HS-27A (cell line): Measurements from ENCODE around the gene DPF3.
A peak's percentile ranks its signal among the peaks of the same experiment; 100 is the strongest.

Experiments
- DNase-seq: peaks from one replicate; pipeline ENCODE4 v3.0.0-alpha.2; 2012; ENCODE audit warnings: low read depth, missing footprints

Gene DPF3

DNA sequence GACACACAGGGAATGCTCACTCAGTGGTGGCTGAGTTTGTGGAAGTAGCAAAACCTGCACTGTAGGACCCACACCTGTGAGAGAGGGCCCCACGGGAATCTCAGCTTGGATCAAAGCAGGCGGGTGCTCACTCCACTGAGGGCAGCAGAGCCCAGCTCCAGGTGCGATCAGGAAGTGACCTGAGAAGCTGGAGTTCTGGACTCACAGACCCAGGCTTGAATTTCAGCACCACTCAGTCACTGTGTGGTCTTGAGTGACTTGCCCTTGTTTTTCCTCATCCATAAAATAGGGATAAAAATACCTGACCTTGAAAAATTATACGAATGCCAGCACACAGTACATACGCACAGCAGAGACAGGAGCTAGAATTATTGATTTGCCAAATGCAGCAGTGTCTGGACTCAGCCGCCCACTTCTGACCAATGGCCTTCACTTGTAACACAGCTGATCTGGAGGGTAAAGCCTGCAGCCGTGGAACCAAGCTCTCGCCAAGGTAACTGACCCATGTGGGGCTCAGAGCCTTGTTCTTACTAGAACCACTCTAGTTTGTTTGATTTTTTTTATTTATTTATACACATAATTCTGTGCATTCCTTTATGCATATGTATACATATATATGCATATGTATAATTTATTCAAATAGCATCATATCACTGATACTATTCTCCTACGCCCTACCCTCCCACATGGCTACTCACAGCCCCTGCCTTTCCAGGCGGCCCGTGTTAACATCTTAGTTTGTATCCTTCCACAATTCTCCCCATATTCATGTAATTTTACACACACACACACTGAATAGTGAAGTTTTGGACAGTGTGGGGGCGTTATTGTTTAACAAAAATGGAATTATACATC lies 53.9 kb downstream of the DPF3 start:
- no peak for DNase-seq

DNA sequence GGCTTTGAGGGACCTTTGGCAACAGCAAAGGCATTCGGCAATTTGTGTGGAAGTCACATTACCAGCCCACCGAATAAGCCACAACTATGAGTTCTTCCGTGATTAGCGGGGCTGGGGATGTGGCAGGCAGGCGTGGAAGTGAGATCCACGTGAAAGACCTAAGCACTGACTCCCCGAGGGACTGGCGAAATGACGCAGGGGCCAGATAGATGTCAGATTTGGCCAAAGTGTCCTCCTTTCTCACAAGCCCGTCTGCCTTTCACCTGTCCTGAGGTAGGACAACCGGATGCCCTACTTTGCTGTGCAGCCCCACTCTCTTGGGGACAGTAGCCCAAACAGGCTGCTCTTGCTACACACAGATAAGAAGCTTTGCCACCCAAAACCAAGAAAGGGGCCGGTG lies 54.5 kb downstream of the DPF3 start:
- no peak for DNase-seq

DNA sequence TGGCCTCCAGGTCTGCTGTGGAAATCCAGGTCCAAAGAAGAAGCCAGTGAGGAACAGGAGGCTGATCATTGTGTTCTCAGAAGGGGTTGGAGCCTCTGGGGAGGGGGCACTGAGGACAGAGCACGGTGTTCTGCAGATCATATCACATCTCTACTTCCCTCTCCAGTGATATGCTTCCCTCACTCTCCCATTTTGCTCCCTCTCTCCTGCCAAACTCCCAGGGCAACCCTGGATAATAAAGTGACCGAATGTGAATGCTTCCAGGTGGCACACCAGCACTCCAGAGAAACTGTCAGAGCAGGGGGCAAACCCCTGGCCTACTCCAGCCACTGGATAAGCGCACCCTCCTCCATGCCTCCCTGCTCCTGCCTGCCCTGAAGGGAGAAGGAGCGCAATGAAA lies 57.8 kb downstream of the DPF3 start:
- no peak for DNase-seq

- DNase-seq = no peak
Measured at GRCh38 chr14:72833174-72833573, 60.7 kb downstream of the DPF3 start.

DNA sequence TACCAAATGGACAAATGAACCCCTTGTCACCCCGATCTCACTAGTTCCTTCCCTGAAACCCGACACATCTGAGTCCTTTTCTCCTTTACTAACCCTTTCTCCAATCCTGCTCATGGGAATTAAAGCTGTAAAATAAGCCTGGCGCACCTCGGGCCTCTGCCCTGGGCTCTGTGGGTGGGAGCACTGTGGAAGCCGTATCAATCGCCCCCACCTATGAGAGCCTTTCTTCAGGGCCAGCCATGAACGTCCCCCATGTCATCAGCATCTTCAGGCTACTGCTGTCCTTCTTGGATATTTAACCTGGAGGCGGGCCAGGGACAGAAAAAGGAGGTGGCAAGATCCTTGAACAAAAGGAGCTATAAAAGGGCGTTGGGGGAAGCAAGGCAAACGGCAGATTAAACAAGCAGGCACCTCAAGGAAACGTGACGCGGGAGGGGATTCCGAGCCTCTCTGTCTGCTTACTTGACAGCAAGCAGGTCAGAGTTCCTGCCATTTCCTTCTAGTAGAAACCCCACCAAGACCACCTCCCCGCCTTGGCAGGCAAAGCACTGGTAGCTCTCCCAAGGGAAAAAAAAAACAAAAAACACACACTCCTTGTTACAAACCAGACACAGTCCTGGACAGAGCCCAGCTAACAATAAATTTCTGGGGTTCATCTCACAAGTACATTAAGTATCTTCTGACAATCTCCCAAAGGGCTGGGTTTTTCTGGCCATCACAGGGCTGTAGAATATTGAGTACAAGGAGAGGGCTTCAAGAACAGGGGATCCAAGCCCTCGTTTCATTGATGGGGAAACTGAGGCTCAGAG lies 62.9 kb downstream of the DPF3 start:
- DNase-seq = no peak

DNA sequence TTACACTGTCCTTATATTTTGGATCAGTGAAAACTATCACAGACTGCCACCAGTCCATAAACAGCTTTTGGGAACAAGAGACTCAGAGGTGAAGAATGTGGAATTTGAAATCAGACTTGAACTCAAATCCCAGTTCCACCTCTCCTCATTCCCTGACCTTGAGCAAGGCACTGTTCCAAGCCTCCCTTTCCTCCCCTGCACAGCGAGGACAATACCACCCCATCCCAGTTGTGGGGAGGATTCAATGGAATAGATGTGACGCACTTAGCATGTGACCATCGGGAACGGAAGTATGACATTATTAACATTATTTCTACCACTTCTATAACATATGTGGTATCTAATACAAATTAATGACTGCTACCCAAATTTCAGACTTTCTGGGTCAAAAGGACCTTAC lies 63.5 kb downstream of the DPF3 start:
- DNase-seq = no peak

DNA sequence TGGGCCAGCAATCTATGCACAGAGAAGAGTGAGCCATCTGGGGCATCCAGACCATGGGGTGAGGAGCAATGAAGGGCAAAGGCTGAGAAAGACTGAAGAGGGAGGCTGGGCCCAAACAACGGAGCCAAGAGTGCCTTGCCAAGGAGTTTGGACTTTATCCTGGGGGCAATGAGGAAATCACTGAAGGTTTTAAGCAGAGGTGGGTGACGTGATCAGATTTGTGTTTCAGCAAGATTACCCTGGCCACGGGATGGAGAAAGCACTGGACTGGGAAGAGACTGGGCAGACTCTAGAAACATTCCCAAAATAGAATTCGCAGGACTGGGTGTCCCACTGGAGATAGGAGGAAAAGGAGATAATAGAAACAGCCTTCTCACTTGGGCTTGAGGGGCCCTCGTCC lies 65.3 kb downstream of the DPF3 start:
- DNase-seq = no peak

- no peak for DNase-seq
Measured at GRCh38 chr14:72826039-72826438, 67.9 kb downstream of the DPF3 start.

- DNase-seq = no peak
Measured at GRCh38 chr14:72825486-72825885, 68.4 kb downstream of the DPF3 start.

- DNase-seq = peak; percentile 26
Measured at GRCh38 chr14:72824051-72824450, 69.8 kb downstream of the DPF3 start.

- DNase-seq = no peak
Measured at GRCh38 chr14:72822946-72823611, 70.8 kb downstream of the DPF3 start.

GRCh38 chr14:72818998-72819397 lies 74.9 kb downstream of the DPF3 start:
- no peak for DNase-seq

GRCh38 chr14:72816287-72816686 lies 77.6 kb downstream of the DPF3 start:
- no peak for DNase-seq

- no peak for DNase-seq
Measured at GRCh38 chr14:72815430-72815829, 78.5 kb downstream of the DPF3 start.

DNA sequence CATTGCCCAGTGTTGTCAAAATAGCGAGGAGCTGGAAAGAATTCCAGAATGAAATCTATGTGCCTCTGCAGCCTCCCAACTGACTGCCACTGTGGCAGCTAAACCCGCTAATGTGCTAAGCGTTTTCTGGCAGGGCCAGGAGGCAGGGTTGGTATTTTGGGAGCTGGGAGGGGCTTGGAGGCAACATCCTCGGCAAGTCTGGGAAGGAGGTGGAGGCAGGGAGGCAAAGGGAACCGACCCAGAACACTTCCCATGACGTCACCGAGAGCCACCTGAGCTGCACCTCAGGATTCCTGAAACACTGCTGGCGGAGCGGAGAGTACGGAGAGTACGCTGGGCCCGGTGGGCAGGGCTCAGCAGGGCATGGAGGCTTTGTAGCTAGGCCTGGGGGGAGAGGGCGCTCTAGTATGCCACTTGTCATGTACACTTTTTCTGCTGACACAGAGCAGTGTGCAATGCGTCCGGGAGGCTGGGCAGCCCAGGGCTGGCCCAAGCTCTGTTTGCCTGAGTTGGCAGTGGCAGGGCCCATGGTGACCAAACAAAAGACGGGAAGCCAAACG lies 81.5 kb downstream of the DPF3 start:
- DNase-seq = no peak

DNA sequence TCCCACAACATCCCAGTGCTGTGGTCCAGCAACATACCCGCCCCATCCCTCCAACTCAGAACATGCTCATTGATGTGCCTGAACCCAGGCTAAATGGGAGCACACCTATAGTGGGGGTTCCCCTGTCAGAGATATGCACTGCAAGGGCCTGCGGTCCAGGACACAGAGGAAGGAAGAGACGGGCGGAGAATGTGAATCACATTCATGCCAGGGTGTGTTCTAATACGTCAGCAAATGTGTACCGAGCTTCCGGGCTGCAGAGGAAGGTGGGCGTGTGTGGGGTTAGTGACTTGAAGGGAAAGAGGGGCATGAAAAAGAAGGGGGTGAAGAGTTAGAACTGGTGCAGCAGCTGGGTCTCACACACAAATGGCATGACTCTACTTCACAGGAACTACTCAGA lies 83.7 kb downstream of the DPF3 start:
- DNase-seq = no peak

DNA sequence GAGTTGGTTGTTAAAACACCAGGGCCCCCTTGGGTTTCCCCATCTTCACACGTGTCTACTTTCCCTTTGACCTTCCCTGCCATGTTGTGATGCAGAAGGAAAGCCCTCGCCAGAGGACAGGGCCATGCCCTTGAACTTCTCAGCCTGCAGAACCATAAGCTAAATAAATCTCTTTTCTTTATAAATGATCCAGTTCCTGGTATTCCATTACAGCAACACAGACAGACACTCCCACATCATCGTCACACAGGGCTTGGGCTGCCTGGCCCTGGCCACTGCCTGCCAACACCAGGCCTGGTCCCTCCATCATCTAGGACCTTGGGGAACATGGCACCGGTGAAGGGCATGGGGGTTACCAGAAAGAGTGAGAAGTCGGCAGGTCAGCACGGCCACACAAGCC lies 84.8 kb downstream of the DPF3 start:
- no peak for DNase-seq

DNA sequence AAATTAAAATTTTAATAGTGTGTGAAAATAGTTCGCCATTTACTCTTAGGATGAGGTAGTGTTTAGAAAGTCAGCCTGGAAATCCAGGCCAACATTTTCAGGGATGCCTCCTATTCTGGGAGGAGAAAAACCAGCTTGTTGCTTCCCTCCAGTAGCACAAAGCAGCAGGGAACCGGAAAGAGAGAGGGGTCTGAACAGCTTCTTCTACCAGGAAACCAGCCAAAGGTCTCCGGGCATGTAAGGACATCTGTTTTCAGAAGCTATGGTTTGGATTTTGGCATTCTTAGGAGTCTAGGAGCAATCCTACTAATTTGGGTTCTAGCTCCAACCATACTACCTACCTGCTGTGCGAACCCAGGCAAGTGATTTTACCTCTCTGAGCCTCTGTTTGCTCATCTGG lies 85.3 kb downstream of the DPF3 start:
- no peak for DNase-seq

DNA sequence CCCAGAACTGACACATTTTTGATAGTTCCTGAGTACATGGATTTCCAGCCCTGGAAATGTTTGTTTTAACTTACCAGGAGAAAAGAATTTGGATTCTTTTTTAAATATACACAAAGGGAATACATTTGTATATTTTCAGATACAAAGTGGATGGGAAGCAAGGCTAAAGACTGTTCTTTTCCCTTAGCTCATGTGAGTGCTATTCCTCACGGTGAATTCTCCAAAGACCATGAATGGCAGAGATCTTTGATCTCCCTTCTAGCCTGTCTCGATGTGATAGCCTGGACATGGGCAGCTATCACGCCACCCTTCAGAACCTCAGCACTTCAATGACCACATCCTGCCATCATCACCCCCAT lies 91.3 kb downstream of the DPF3 start:
- DNase-seq = no peak

- peak; percentile 11 for DNase-seq
Measured at GRCh38 chr14:72801836-72802587, 91.9 kb downstream of the DPF3 start.

GRCh38 chr14:72801381-72801812 lies 92.5 kb downstream of the DPF3 start:
- peak; percentile 66 for DNase-seq

GRCh38 chr14:72800848-72801370 lies 93.0 kb downstream of the DPF3 start:
- no peak for DNase-seq
